Gastroesophageal sphincter (tissue), 3 donors: Measurements from ENCODE around the gene SETD5.

Source experiments
- POLR2A ChIP-seq, 2 donors: fragments of 450-650 bp; IDR thresholded peaks; one replicate each; pipeline ENCODE4 v1.6.1; 2017; ENCODE audit warnings: antibody characterized with exemption in 2 of 2, mild to moderate bottlenecking in 2 of 2, moderate library complexity in 1 of 2
- TF ChIP-seq, protein P1 (sequence below), 4 experiments: fragments of 200-600 bp in 2 of 4; fragments of 450-650 bp in 2 of 4; sonication (generic) in 1 of 4; IDR thresholded peaks; one replicate each; pipeline ENCODE4 v1.5.1; 2017 to 2019; ENCODE audit warnings: antibody characterized with exemption in 4 of 4, mild to moderate bottlenecking in 2 of 4, moderate library complexity in 2 of 4

- TF ChIP-seq, protein P1, sequence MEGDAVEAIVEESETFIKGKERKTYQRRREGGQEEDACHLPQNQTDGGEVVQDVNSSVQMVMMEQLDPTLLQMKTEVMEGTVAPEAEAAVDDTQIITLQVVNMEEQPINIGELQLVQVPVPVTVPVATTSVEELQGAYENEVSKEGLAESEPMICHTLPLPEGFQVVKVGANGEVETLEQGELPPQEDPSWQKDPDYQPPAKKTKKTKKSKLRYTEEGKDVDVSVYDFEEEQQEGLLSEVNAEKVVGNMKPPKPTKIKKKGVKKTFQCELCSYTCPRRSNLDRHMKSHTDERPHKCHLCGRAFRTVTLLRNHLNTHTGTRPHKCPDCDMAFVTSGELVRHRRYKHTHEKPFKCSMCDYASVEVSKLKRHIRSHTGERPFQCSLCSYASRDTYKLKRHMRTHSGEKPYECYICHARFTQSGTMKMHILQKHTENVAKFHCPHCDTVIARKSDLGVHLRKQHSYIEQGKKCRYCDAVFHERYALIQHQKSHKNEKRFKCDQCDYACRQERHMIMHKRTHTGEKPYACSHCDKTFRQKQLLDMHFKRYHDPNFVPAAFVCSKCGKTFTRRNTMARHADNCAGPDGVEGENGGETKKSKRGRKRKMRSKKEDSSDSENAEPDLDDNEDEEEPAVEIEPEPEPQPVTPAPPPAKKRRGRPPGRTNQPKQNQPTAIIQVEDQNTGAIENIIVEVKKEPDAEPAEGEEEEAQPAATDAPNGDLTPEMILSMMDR (IDR thresholded peaks at IDR 0.05) = no peak
- no peak for TF ChIP-seq POLR2A (IDR thresholded peaks at IDR 0.05)
These were observed 41.9 kb downstream of the SETD5 start for GRCh38 chr3:9439331-9439730.
